H1 (cell line): ENCODE data around the gene G3BP1. TPM values are rescaled to one million over a fixed set of nuclear protein-coding genes. Genes with fewer than 3 reads are reported as not detected.

Experiments
- CTCF ChIA-PET: fragments of 300-600 bp; sonication (Branson Sonifier 250); formaldehyde crosslinking; loops from one replicate; lab custom pipeline; 2021; ENCODE audit not compliant: partially characterized antibody; lab: Charles Lee
- POLR2A ChIA-PET: fragments of 300-600 bp; sonication (Branson Sonifier 250); formaldehyde crosslinking; loops from one replicate; lab custom pipeline; 2021; ENCODE audit warnings: inconsistent platforms; ENCODE audit not compliant: partially characterized antibody; lab: Charles Lee
- DNase-seq, 2 experiments: peaks; one replicate each; pipeline versions ENCODE4 v3.0.0 to v3.0.0-alpha.2; 2010 to 2022; ENCODE audit warnings: low spot score in 2 of 2, low read depth in 1 of 2, mixed read lengths in 1 of 2
- FAIRE-seq: peaks from 2 replicates; lab custom pipeline; 2011; peaks lifted over from hg19 to GRCh38; lab: Jason Lieb, UNC
- H2AFZ ChIP-seq: 2 replicates; pipeline ENCODE4 v1.8.1; 2012; ENCODE audit warnings: low read length, inconsistent platforms
- H2AK5ac ChIP-seq: 2 replicates; pipeline ENCODE4 v1.6.1; 2013; ENCODE audit warnings: low read depth, low read length
- H2BK120ac ChIP-seq: replicated peaks from 2 replicates; pipeline ENCODE3; 2013; ENCODE audit warnings: low read depth, low read length, inconsistent platforms
- H2BK12ac ChIP-seq: 2 replicates; pipeline ENCODE4 v1.6.1; 2013; ENCODE audit warnings: low read depth, low read length
- H2BK15ac ChIP-seq: 2 replicates; pipeline ENCODE4 v1.6.1; 2013; ENCODE audit warnings: low read length
- H2BK20ac ChIP-seq: 2 replicates; pipeline ENCODE4 v1.6.1; 2013; ENCODE audit warnings: low read length
- H2BK5ac ChIP-seq: 2 replicates; pipeline ENCODE4 v1.6.1; 2013; ENCODE audit warnings: low read depth, low read length
- H3K14ac ChIP-seq: 2 replicates; pipeline ENCODE4 v1.6.1; 2013; ENCODE audit warnings: inconsistent platforms; ENCODE audit not compliant: insufficient read length
- H3K18ac ChIP-seq: 2 replicates; pipeline ENCODE4 v1.6.1; 2013; ENCODE audit warnings: low read length; ENCODE audit errors: extremely low read depth
- H3K23ac ChIP-seq: 2 replicates; pipeline ENCODE4 v1.6.1; 2013; ENCODE audit warnings: inconsistent platforms; ENCODE audit not compliant: insufficient read length
- H3K23me2 ChIP-seq: 2 replicates; pipeline ENCODE4 v1.6.1; 2013; ENCODE audit warnings: low read depth, low read length
- H3K27ac ChIP-seq: 2 replicates; pipeline ENCODE4 v1.6.1; 2011; ENCODE audit warnings: low read depth, low read length, inconsistent platforms
- H3K27me3 ChIP-seq, 4 experiments: replicated peaks in 1 of 4; 1 replicate in 1 of 4; 2 replicates in 3 of 4; pipeline versions ENCODE4 v1.6.1 to v1.8.1; 2011 to 2013; ENCODE audit warnings: low read length in 3 of 4, mild to moderate bottlenecking in 3 of 4, inconsistent platforms in 2 of 4, mixed read lengths in 2 of 4, moderate library complexity in 1 of 4; ENCODE audit not compliant: control insufficient read depth in 3 of 4, insufficient read depth in 3 of 4; ENCODE audit errors: extremely low read depth in 1 of 4
- H3K36me3 ChIP-seq, 4 experiments: 2 replicates each; pipeline versions ENCODE4 v1.6.1 to v1.8.1; 2011 to 2013; ENCODE audit warnings: mild to moderate bottlenecking in 4 of 4, low read length in 3 of 4, moderate library complexity in 2 of 4, control low read depth in 1 of 4, inconsistent platforms in 1 of 4; ENCODE audit not compliant: insufficient read depth in 4 of 4, control insufficient read depth in 2 of 4
- H3K4ac ChIP-seq: replicated peaks from 2 replicates; pipeline ENCODE3; 2013; ENCODE audit warnings: low read length, low read depth, mixed read lengths, inconsistent platforms; ENCODE audit not compliant: insufficient read length
- H3K4me1 ChIP-seq, 4 experiments: replicated peaks in 1 of 4; 1 replicate in 1 of 4; 2 replicates in 3 of 4; pipeline versions ENCODE4 v1.6.1 to v1.8.1; 2011 to 2013; ENCODE audit warnings: low read length in 3 of 4, inconsistent platforms in 2 of 4, mixed read lengths in 1 of 4; ENCODE audit not compliant: insufficient read depth in 4 of 4, control insufficient read depth in 3 of 4
- H3K4me2 ChIP-seq, 2 experiments: 2 replicates each; pipeline versions ENCODE4 v1.6.1 to v1.8.1; 2011 to 2013; ENCODE audit warnings: low read depth in 2 of 2, low read length in 2 of 2, control low read depth in 1 of 2, inconsistent platforms in 1 of 2, mild to moderate bottlenecking in 1 of 2; ENCODE audit not compliant: insufficient read depth in 1 of 2
- H3K4me3 ChIP-seq, 4 experiments: fragments of 200-600, 300-600 bp in 1 of 4; sonication (generic), shearing (Covaris generic), sonication (Bioruptor Twin) in 1 of 4; 2 replicates each; pipeline versions ENCODE4 v1.5.1 to v1.8.1; 2011 to 2016; ENCODE audit warnings: low read length in 4 of 4, low read depth in 3 of 4, control low read depth in 2 of 4, inconsistent platforms in 2 of 4, mild to moderate bottlenecking in 2 of 4, mixed read lengths in 1 of 4, moderate library complexity in 1 of 4; ENCODE audit not compliant: insufficient read depth in 2 of 4; ENCODE audit errors: extremely low read depth in 1 of 4
- H3K56ac ChIP-seq: replicated peaks from 2 replicates; pipeline ENCODE3; 2013; ENCODE audit warnings: low read depth, mild to moderate bottlenecking, mixed read lengths, low read length, inconsistent platforms; ENCODE audit not compliant: insufficient read length
- H3K79me1 ChIP-seq: 2 replicates; pipeline ENCODE4 v1.6.1; 2013; ENCODE audit warnings: low read depth, low read length, control low read depth
- H3K79me2 ChIP-seq, 2 experiments: 2 replicates each; pipeline versions ENCODE4 v1.6.1 to v1.8.1; 2012 to 2013; ENCODE audit warnings: low read length in 2 of 2, mild to moderate bottlenecking in 2 of 2, inconsistent platforms in 1 of 2; ENCODE audit not compliant: insufficient read depth in 2 of 2, control insufficient read depth in 1 of 2
- H3K9ac ChIP-seq, 4 experiments: replicated peaks in 1 of 4; 1 replicate in 1 of 4; 2 replicates in 3 of 4; pipeline versions ENCODE4 v1.6.1 to v1.8.1; 2011 to 2013; ENCODE audit warnings: low read depth in 3 of 4, low read length in 3 of 4, control low read depth in 2 of 4, mild to moderate bottlenecking in 2 of 4, moderate library complexity in 2 of 4, inconsistent platforms in 1 of 4; ENCODE audit errors: extremely low read depth in 1 of 4
- H3K9me3 ChIP-seq, 2 experiments: 2 replicates each; pipeline versions ENCODE4 v1.6.1 to v1.8.1; 2012 to 2013; ENCODE audit warnings: mild to moderate bottlenecking in 2 of 2, moderate library complexity in 2 of 2, control low read depth in 1 of 2, inconsistent platforms in 1 of 2, low read depth in 1 of 2, low read length in 1 of 2, mixed read lengths in 1 of 2; ENCODE audit not compliant: insufficient read depth in 2 of 2
- H4K20me1 ChIP-seq, 2 experiments: replicated peaks in 1 of 2; 2 replicates each; pipeline versions ENCODE3 to v1.8.1; 2011 to 2013; ENCODE audit warnings: inconsistent platforms in 2 of 2, low read length in 2 of 2, mild to moderate bottlenecking in 1 of 2; ENCODE audit not compliant: insufficient read depth in 2 of 2, control insufficient read depth in 1 of 2
- H4K5ac ChIP-seq: 2 replicates; pipeline ENCODE4 v1.6.1; 2013; ENCODE audit warnings: low read length, low read depth, mixed read lengths, inconsistent platforms; ENCODE audit not compliant: insufficient read length
- H4K8ac ChIP-seq: 2 replicates; pipeline ENCODE4 v1.8.0; 2013; ENCODE audit warnings: mild to moderate bottlenecking, moderate library complexity, low read length, inconsistent platforms; ENCODE audit not compliant: insufficient read depth; ENCODE audit errors: extremely low read depth
- H4K91ac ChIP-seq: replicated peaks from 2 replicates; pipeline ENCODE3; 2013; ENCODE audit warnings: low read length, mixed read lengths, inconsistent platforms; ENCODE audit not compliant: insufficient read length
- BRCA1 ChIP-seq: IDR thresholded peaks from 2 replicates; pipeline ENCODE4 v1.6.1; 2012; ENCODE audit warnings: low read depth, low read length, improper control_type of control experiment
- CBX5 ChIP-seq: fragments of 300-800, 300-1000 bp; sonication (generic); IDR thresholded peaks from 2 replicates; pipeline ENCODE4 v1.7.1; 2016; ENCODE audit warnings: antibody characterized with exemption, low read length, low read depth
- EZH2 ChIP-seq: fragments of 200-600 bp; sonication (generic); IDR thresholded peaks from 2 replicates; pipeline ENCODE4 v1.7.1; 2012; ENCODE audit warnings: low read depth, mild to moderate bottlenecking, moderate library complexity, low read length, inconsistent platforms; ENCODE audit not compliant: severe bottlenecking
- HDAC2 ChIP-seq, 2 experiments: fragments of 300-600 bp in 1 of 2; sonication (generic) in 1 of 2; IDR thresholded peaks; 2 replicates each; pipeline ENCODE4 v1.6.1; 2011 to 2012; ENCODE audit warnings: low read depth in 2 of 2, low read length in 2 of 2, mild to moderate bottlenecking in 2 of 2, moderate library complexity in 2 of 2, borderline replicate concordance in 1 of 2, inconsistent platforms in 1 of 2
- KDM1A ChIP-seq: fragments of 200-600, 300-600 bp; sonication (generic); IDR thresholded peaks from 2 replicates; pipeline ENCODE4 v1.7.1; 2016; ENCODE audit warnings: mild to moderate bottlenecking, low read length, borderline replicate concordance
- RAD21 ChIP-seq, 2 experiments: IDR thresholded peaks in 1 of 2; conservative IDR thresholded peaks in 1 of 2; 2 replicates each; pipeline ENCODE4 v1.6.1; 2011; ENCODE audit warnings: low read depth in 2 of 2, low read length in 2 of 2, improper control_type of control experiment in 1 of 2, inconsistent platforms in 1 of 2, mild to moderate bottlenecking in 1 of 2, moderate library complexity in 1 of 2
- TEAD4 ChIP-seq: IDR thresholded peaks from 2 replicates; pipeline ENCODE4 v1.6.1; 2012; ENCODE audit warnings: low read depth, low read length, inconsistent platforms, mixed read lengths
- YY1 ChIP-seq: IDR thresholded peaks from 2 replicates; pipeline ENCODE4 v1.6.1; 2011; ENCODE audit warnings: low read depth, mild to moderate bottlenecking, low read length
- WGBS, 2 experiments: shearing (Covaris generic) in 1 of 2; methylation state at CpG; one replicate each; pipeline versions ENCODE4 v1.1.6 to v1.1.7; 2013 to 2015; ENCODE audit warnings: low lambda C conversion rate in 2 of 2, mixed read lengths in 2 of 2, inconsistent platforms in 1 of 2, low coverage in 1 of 2, missing lambda C conversion rate in 1 of 2; ENCODE audit not compliant: insufficient replicate concordance in 2 of 2, insufficient coverage in 1 of 2, insufficient read length in 1 of 2; ENCODE audit errors: extremely low coverage in 1 of 2, missing lambda C conversion rate in 1 of 2; 5-methylcytosine and 5-hydroxymethylcytosine counted together
- polyA plus RNA-seq, 7 experiments: library from polyadenylated mRNA; depleted of rRNA in 3 of 7; stranded (reverse) in 5 of 7; unstranded in 2 of 7; fragments of >200 nt in 5 of 7; fragments of 200-250 nt in 2 of 7; gene quantifications; 1 replicate in 5 of 7; 2 replicates in 1 of 7; 4 replicates in 1 of 7; pipeline versions ENCODE4 v1.2.1 to v1.2.3, GENCODE V29; 2011 to 2013; ENCODE audit warnings: missing spikeins in 2 of 7, mixed read lengths in 2 of 7
- total RNA-seq: library from RNA; stranded (reverse); fragmentation: NEBNext Ultra II Directional; extraction: Animal tissue kit (Norgen Biotek cat#: 25700); gene quantifications from 2 replicates; pipeline ENCODE4 v1.2.1, GENCODE V29; 2021
- TF ChIP-seq, protein P1 (sequence below), 3 experiments: IDR thresholded peaks; 1 replicate in 2 of 3; 2 replicates in 1 of 3; pipeline versions ENCODE4 v1.5.1 to v1.6.1; 2011; ENCODE audit warnings: low read length in 3 of 3, mild to moderate bottlenecking in 3 of 3, inconsistent platforms in 2 of 3, low read depth in 1 of 3, moderate library complexity in 1 of 3; ENCODE audit not compliant: insufficient read depth in 1 of 3; ENCODE audit errors: control extremely low read depth in 1 of 3

The G3BP1 gene
- total and polyA plus RNA-seq, 2 of the 8 experiments (the other 6 are each of a cell fraction or from before 2014, with no cell fraction given) = 71.2 to 516 TPM

DNA sequence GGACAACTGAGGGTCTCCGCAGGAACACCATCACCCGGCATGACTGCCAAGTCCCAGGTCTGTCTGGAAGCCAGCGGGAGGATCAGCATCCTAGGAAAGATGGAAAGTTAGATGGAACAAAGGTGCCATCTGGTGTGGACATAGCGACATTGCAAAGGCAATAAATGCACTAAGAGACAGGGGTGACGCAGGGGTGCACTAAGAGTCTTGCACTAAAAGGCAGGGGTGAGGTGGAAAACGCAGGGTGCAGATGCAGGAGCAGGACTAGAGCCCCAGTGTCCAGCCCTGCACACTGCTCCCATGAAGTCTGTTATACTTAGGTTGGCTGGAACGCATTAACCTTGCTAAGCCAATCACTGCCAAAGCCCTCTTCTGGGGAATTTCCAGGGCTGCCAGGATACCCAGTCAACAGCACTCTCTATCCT lies 28.9 kb upstream of the G3BP1 start:
- Histone ChIP-seq H3K27me3 (no peaks in the 10 kb centered on the region), H2BK120ac (no peak overlapping the region), H3K9ac (no peak overlapping the region), H3K27ac (no peak overlapping the region), H2BK20ac (no peak overlapping the region), H3K79me2 (no peaks in the 10 kb centered on the region), H3K4me1 (peaks cover 6 to 10% (median 9%) of the 10 kb centered on the region in 4 experiments), H2BK12ac (no peak overlapping the region), H3K9me3 (no peaks in the 10 kb centered on the region), H4K91ac (no peak overlapping the region), H4K8ac (no peak overlapping the region), H3K4me3 (no peak overlapping the region), H3K36me3 (peaks cover 3 to 14% (median 7%) of the 10 kb centered on the region in 4 experiments; a peak in 4 of 8 replicates), H3K4ac (no peak overlapping the region), H3K18ac (no peak overlapping the region), H3K14ac (no peak overlapping the region), H2AK5ac (no peak overlapping the region), H3K79me1 (no peaks in the 10 kb centered on the region), H3K56ac (no peak overlapping the region), H3K23me2 (no peaks in the 10 kb centered on the region), H2BK15ac (no peak overlapping the region; the same call in 1 of the 2 replicates), H3K4me2 (no peak overlapping the region), H2BK5ac (no peak overlapping the region), H4K20me1 (no peaks in the 10 kb centered on the region), H4K5ac (no peak overlapping the region), H3K23ac (no peak overlapping the region), H2AFZ (no peak overlapping the region)
- ChIA-PET CTCF (interaction anchor here (0.7 to 38.0 kb wide), 20 partner anchors 8 to 570 kb away, joined by 3 to 991 read pairs (median 7); partner anchors contain the start of genes SLC36A1 and SPARC), POLR2A (interaction anchor here (1.0 to 5.1 kb wide), 3 partner anchors 11 to 28 kb away, joined by 3 to 33 read pairs (median 3); partner anchors contain the start of gene G3BP1)
- TF ChIP-seq HDAC2 (IDR thresholded peaks at IDR 0.05; ENCODE audit: borderline replicate concordance in 1 of 2, low read depth in 2 of 2, low read length in 2 of 2) = no peak
- no peak for TF ChIP-seq BRCA1
- TF ChIP-seq, protein P1, sequence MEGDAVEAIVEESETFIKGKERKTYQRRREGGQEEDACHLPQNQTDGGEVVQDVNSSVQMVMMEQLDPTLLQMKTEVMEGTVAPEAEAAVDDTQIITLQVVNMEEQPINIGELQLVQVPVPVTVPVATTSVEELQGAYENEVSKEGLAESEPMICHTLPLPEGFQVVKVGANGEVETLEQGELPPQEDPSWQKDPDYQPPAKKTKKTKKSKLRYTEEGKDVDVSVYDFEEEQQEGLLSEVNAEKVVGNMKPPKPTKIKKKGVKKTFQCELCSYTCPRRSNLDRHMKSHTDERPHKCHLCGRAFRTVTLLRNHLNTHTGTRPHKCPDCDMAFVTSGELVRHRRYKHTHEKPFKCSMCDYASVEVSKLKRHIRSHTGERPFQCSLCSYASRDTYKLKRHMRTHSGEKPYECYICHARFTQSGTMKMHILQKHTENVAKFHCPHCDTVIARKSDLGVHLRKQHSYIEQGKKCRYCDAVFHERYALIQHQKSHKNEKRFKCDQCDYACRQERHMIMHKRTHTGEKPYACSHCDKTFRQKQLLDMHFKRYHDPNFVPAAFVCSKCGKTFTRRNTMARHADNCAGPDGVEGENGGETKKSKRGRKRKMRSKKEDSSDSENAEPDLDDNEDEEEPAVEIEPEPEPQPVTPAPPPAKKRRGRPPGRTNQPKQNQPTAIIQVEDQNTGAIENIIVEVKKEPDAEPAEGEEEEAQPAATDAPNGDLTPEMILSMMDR (IDR thresholded peaks at IDR 0.05; ENCODE audit: control extremely low read depth in 1 of 3, insufficient read depth in 1 of 3, low read depth in 1 of 3, low read length in 3 of 3) = peak; percentile 44 to 90 (median 78)
- TF ChIP-seq TEAD4 = 0 out of 2 replicates have a peak, but pooled peaks have one; percentile 39
- TF ChIP-seq KDM1A = peak; percentile 3; the same call in 1 of the 2 replicates
- TF ChIP-seq EZH2 = no peak
- TF ChIP-seq YY1 = peak; percentile 27; the same call in 1 of the 2 replicates
- TF ChIP-seq RAD21 (IDR thresholded peaks at IDR 0.05 in 1 of 2, conservative IDR thresholded peaks at IDR 0.05 in 1 of 2; ENCODE audit: low read depth in 2 of 2, low read length in 2 of 2) = peak; percentile 91 to 96
- no peak for TF ChIP-seq CBX5
- WGBS, 2 experiments = 60% methylated on average over 7 of the region's 7 CpGs; no CpG with 5 or more reads in 1 of the 2 experiments
- FAIRE-seq (peak; percentile 62), DNase-seq (peak in 1 of 2 experiments; percentile 70)
